HG03103 (cell line): ENCODE results near the gene CTSW.
"Not testable (repeated sequence)": the region's sequence is repeated elsewhere in the genome, so short reads cannot be mapped to it uniquely, and the experiment has no call there.

Source experiments
- ATAC-seq: cut with Tn5 transposase; IDR thresholded peaks from one replicate; pipeline ENCODE4 v1.9.1; 2021; ENCODE audit warnings: low read depth; ENCODE audit not compliant: unreplicated experiment

CTSW gene

DNA sequence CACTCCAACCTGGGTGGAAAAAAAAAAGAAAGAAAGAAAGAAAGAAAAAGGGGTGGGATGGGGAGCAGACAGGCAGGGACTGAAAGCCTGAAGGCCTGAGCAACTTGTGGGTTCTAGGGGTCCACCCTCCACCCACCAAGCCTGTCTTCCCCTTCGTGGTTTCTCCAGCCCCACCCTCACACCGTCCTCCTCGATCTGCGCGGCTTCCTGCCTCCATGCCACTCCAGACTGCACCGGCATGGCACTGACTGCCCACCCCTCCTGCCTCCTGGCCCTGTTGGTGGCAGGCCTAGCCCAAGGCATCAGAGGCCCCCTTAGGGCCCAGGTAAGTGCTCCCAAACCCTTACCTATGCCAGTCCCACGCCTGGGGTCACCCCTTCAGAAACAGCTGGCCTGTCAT lies at the start of gene CTSW:
Gene CTSW, plus strand, starts transcription at position 221 of the 400 bp plus-strand sequence. Its CDS starts 18 bp downstream, at position 239.
- ATAC-seq: no peak

GRCh38 chr11:65832231-65832630 lies 47.4 kb upstream of the CTSW start:
- not testable (repeated sequence) for ATAC-seq

DNA sequence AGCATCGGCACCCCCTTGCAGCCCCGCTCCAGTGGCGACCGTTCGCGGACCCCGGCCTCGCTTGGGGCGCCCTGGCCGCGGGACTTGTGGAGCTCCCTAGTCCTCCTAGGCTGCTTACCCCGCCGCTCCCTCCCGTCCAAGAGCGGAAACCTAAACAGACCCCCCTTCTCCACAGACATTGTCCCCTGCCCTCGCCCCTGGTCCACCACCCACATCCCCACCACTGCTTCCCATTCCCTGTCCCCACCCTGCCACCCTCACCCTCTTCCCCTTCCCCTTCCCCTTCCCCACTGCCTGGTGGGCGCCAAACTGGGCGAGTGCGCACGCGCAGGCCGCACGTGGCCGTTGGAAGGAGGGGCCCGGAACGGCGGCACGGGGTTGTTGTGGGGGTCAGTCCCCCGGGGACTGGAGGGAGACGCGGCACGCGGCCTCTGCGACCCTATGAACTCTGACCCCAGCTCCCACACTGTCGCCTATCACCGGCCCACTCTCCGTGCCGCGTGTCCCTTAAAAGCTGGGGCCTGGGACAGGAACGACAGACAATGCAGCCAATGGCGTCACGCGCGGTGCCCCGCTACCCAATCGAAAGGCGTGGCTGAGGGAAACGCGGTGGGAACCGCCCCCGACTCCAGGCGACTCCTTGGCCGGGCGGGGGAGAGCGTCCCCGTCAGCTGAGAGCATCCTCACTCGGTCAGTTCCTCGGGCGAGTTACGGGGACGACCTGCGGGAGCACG lies 46.2 kb upstream of the CTSW start, which contains the start of gene SNX32:
Gene SNX32, plus strand, starts transcription at position 667 of the 734 bp plus-strand sequence. CDS start 103 bp downstream, outside the sequence.
- peak; percentile 88 for ATAC-seq

DNA sequence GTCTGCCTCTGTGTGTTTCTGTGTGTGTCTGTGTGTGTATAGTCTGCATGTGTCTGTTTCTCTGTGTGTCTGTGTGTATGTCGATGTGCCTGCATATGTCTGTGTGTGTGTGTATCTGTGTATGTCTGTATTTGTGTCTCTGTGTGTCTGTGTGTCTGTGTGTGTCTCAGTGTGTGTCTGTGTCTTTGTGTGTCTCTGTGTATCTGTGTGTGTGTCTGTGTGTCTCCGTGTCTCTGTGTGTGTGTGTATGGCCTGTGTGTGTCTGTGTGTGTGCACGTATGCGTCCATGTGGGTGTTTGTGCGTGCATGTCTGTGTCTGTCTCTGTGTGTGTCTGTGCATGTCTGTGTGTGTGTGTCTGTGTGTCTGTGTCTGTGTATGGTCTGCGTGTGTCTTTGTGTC lies 45.4 kb upstream of the CTSW start:
- no peak for ATAC-seq

GRCh38 chr11:65842144-65842543 lies 37.5 kb upstream of the CTSW start:
- ATAC-seq: no peak

GRCh38 chr11:65843811-65844210 lies 35.8 kb upstream of the CTSW start:
- no peak for ATAC-seq

GRCh38 chr11:65844231-65844872 lies 35.3 kb upstream of the CTSW start:
- no peak for ATAC-seq

DNA sequence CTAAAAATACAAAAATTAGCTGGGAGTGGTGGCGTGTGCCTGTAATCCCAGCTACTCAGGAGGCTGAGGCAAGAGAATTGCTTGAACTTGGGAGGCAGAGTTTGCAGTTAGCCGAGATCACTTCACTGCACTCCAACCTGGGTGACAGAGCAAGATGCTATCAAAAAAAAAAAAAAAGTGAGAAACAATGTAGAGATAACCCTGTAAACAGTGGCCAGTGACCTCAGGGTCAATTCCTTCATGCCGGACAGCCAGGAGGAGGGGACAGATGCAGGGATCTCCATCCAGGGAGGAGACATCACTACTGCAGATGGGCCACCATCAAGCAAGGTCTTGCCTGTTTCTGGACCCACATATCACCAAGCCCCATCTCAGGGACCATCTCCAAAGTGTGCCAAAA lies 31.9 kb upstream of the CTSW start:
- ATAC-seq: no peak

- ATAC-seq: not testable (repeated sequence)
Measured at GRCh38 chr11:65848693-65849092, 30.9 kb upstream of the CTSW start.

- no peak for ATAC-seq
Measured at GRCh38 chr11:65849366-65849765, 30.3 kb upstream of the CTSW start.

DNA sequence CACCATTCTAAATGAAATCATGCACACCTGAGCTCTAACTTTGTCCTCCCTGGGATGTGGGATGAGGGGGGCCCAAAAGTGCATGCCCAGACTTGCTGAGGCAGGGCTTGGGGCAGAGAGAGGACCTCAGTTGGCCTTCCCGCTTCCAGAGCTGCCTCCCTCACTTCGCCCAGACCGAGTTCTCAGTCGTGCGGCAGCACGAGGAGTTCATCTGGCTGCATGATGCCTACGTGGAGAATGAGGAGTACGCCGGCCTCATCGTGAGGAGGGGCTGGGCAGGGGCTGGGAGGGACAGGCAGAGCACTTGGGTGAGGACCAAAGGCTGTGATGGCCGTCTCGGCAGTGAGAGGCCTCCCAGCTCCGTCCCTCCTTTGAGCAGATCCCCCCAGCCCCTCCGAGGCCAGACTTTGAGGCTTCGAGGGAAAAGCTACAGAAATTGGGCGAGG lies 29.8 kb upstream of the CTSW start:
- no peak for ATAC-seq

GRCh38 chr11:65850217-65851082 lies 29.2 kb upstream of the CTSW start:
- no peak for ATAC-seq

- ATAC-seq: no peak
Measured at GRCh38 chr11:65851083-65851579, 28.5 kb upstream of the CTSW start.

DNA sequence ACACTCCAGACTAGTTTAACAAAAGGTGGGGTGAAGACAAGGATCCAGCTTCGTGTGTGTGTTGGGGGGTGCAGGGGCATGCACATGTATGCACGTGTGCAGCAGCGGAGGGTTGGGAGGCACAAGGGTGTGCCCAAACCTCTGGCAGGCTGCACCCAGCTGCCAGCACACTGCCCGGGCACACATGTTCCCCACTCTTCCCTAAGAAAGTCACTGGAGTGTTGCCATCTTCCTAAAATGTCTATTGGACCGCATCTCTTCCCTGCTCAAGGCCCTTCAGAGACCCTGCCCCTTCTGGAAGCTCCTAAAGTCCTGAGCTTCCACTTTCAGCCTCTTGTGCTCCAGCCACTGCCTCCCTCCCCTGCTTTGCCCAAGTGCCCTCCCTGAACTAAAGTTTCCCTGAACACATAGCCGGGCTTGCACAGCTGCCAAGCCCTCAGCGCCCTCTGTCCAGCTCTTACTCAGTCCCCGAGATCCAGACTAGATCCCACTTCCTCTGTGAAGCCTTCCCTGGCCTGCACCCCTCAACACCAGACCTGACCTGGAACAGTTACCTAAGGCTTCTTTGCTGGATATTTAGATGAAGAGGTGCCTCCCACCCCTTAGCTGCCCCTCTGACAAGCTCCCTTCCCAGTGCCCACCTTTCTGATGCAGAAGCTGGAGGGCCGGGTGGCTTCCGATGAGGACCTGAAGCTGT lies 27.7 kb upstream of the CTSW start:
- ATAC-seq: no peak

- no peak for ATAC-seq
Measured at GRCh38 chr11:65852508-65853245, 27.0 kb upstream of the CTSW start.

DNA sequence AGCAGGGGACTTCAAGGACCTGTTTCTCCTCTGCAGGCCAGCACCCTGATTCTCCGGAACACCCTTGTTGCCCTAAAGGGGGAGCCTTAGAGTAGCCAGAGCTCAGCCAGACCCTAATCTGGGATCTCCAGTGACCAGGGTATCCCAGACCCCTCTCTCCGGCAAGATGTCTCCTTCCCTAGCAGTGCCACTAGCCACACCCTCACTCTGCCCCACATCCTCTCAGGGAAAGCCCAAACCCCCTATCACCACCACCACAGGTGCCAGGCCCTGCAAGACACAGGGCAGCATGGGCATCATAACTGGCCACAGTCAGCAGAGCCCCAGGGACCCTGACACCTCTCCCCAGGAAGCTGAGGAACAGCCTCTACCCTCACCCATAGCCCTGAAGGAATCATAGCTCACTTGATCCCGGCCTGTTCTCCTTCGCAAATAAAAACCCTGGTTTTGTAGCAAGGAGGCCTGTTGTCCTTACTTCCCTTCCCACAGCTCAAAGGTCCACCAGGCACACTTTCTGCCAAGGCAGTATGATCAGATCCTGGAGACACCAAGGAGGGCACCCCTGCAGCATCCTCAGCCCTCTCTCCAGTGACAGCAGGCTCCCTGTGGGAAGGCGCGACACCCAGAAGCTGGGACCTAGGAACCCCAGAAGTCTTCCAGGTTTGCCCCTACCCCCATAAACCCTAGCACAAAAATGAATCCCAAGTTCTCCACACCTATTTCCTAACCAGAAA lies 26.2 kb upstream of the CTSW start:
- ATAC-seq: no peak

- ATAC-seq: no peak
Measured at GRCh38 chr11:65854161-65854592, 25.5 kb upstream of the CTSW start.

DNA sequence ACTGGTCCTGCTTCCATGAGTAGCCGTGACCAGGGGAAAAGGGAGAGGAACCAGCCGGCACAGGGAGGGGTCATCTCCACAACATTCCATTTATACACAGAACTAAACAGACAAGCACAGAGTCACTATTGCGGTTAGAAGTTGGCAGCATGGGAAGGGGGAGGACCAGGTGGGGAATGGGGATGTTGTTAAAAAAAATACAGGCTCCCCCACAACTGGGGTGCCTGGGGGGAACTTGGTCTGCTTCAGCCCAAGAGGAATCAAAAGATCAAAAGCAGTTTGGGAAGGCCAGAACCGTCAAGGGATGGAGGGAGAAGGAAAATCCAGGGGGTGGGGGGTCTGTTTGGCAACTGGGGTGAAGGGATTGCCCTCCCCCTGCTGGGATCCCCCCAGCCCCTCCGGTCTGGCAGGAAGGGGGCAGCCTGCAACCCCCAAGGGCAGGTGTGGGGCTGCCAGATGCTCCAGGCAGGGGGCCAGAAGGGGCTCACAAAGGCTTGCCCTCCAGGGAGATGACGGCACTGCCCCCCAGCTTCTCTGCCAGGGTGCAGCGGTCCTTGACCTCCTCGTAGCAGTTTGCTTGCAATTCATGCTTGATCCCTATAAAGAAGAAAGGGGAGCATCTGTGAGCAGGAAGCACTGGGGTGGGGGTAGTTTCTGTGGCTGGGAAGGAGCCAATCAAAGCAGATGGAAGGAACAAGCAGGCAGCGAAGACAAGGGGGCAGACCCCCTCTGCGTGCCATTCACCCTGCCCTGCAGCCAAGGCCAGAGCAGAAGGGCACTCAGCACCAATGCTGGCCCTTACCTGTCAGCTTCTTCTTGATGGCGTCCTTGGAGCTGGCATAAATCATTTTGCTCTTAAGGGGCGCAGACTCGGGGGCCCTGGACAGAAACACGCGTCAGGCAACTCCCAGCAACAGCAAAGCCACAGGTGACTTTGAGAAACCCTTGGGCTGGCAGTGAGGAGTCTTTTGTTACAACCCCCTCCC lies 24.5 kb upstream of the CTSW start:
- ATAC-seq: no peak
